GM19467 (cell line): ENCODE measurements around the gene KIAA1671.

Source experiments
- ATAC-seq: cut with Tn5 transposase; IDR thresholded peaks from one replicate; pipeline ENCODE4 v1.9.1; 2021; ENCODE audit warnings: mild to moderate bottlenecking, moderate library complexity; ENCODE audit not compliant: unreplicated experiment

The KIAA1671 gene

DNA sequence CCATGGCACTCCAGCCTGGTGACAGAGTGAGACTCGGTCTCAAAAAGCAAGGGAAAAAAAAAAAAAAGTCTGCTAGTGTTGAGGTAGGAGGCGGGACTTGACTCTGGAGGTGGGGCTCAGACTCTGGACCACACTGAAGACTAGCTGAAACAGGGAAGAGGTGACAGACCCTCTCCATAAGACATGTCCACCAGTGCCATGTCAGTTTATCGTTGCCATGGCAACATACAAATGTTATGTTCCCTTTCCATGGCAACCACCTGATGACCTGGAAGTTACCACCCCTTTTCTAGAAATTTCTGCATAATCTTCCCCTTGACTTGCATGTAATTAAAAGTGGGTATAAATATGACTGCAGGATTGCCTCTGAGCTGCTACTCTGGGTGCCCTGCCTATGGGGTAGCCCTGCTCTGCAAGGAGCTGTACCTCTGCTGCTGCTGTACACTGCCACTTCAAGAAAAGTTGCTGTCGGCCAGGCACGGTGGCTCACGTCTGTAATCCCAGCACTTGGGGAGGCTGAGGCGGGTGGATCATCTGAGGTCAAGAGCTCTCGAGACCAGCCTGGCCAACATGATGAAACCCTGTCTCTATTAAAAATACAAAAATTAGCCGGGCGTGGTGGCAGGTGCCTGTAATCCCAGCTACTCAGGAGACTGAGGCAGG lies 55.1 kb downstream of the KIAA1671 start:
- no peak for ATAC-seq

DNA sequence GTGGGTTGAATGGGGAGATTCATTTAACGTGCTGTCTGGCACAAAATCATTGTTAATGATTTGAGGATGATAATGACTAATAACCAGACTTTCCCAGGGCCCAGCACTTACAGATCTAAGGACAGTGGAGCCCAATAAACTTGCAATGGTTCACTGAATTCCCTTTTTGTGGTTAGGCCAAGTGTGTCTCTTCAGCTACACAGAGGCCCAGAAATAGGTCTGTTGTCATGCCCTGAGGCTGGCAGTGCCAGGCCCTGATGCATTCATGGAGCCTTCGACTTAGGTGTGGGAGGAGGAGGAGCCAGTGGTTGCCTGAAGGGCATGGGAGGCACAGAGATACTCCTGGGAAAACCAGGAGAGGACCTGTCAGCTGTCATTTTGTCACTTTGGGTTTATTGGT lies 56.1 kb downstream of the KIAA1671 start:
- ATAC-seq = no peak

DNA sequence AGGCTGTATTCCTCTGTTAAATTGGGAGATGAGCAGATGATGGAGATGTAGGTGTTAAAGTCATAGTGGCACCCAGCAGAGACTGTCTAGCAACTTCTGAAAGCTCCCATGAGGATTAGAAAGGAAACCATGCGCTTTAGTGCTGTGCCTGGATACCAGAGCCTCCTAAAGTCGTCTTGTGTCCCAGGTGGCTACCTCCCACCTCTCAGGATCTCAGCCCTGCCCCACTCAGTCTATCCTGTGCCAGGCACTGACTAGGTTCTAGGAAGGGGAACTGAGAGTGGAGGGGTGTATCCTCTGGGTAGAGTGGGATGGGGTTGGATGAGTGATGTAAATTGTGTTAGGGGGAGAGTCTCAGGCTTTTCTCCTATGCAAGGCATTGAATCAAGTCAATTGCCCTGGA lies 60.2 kb downstream of the KIAA1671 start:
- no peak for ATAC-seq

DNA sequence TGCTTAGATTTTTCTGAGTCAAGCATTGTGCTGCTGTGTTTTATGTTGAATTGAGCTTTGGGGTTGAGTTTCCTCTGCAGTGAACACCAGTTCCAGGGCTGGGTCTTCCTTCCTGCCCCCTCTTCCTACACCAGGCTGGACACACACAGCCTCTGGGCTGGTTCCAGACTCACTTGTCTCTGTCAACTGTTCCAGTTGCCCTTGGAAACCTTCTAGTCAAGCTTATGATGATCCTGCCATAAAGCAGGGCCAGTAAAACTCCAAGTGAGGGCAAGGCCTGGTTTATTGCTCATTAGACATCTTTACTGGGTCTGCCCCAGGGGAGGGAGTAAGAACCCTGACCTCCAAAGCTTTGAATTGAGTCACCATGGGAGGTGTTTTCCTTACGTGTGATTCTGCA lies 61.1 kb downstream of the KIAA1671 start:
- no peak for ATAC-seq

DNA sequence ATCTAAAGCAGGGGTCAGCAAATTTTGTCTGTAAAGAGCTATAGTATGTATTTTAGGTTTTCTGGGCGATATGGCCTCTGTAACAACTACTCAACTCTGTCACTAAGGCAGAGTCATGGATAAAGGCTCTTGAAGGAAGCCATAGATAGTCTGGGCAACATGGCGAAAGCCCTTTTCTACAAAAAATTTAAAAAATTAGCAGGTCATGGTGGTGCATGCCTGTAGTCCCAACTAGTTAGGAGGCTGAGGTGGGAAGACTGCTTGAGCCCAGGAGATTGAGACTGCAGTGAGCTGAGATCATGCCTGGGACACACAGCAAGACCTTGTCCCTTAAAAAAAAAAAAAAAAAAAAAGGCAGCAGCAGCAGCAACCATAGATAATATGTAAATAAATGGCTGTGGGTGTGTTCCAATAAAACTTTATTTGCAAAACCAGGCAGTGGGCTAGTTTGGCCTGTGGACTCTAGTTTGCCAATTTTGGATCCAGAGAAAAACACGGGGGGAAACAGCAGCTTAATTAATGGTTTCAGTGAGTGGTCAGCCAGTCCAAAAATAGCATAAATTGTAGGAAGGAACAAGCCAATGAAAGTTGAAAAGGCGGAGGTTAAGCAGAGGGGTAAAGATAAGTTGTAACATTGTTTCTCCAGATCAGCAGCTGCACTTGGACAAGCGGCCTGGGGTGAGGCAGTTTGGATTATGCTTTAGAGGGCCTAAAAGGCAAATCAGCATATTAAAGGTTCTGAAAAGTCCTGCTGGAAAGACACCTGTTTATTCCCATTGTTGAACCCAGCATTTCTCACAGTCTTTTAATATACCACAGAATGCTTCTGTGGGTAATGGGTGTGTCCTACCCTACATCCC lies 62.6 kb downstream of the KIAA1671 start:
- no peak for ATAC-seq

DNA sequence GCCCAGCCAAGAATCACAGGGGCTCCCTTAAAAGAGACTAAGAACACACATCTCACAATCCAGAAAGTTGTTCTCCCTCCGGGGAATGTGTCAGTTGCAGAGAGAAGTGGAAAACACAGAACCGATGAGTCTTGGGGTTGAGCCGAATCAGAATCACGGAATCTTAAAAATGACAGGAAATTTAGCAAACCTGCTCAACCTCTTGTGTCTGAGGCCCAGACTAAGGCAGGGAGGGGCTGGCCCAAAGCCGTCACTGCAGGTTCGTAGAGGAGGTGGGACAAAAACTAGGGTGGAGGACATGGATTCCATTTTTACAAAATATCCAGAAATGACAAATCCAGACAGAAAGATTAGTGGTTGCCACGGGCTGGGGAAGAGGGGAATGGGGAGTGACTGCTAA lies 63.8 kb downstream of the KIAA1671 start:
- no peak for ATAC-seq

DNA sequence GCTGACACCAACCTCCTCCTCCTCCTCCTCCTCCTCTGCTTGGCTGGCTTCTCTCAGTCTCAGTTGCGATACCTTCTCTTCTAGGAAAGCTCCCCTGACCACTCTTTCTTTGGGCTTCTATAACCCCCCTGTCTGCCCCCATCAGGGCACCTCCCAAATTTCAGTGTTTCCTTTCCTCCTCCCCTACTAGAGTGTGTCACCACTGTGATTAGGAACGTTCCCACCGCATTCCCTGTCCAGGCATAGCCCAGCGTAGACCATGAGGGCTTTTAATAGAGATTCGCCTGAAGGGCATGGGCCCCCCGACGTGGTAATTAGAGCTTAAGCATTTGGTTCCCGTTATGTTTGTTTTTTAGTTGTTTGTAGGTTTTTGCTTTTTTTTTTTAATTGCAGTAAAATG lies 65.5 kb downstream of the KIAA1671 start:
- ATAC-seq = no peak

DNA sequence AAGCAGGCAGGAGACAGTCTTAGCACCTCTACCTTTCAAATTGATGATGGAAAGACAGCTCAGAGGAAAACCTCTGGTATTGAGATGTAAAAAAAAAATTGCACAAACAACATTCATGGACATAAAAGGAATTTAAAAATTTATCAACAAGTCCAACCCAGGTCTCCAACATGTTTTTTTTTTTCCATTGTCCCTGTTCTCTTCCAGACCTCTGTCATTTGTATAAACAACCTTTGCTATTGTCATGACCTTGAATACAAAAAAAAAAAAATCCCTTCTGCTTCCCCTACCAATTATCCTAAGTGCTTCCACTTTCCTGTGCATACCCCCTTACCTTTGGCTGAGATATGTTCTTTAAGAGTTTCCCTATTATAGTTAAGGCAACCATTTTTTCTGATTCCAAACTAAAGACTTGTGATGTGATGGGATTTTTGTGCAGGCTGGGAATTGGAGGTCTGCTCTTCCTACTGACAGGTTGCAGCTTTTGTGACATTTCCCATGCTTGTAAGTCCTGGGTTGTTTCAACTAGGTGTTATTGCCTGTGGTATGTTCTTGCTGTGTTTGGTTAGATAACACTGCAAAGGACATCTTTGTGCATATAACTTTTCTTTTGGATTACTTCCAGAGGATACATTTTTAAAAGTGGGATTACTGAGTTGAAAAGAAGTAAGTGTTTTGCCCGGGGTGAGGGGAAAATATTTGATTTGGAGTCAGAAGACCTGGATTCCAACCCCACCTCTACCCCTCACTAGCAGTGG lies 67.1 kb downstream of the KIAA1671 start:
- no peak for ATAC-seq

DNA sequence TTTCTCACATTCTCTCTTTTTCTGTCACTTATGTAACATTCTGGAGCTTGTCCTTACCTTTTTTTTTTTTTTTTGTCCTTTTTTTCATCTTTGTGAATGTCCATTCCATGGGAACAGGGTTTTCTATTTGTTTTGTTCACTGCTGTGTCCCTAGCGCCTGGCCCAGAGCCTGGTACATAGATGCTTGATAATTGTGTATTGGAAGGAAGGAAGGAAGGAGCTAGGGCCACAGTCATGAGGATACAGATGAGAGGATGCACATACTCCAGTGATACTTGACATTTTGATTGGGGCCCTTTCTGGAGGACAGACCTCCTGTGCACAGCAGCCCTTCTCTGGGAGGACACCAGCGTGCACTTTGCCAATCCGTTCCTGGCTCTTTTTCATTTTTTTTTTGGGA lies 68.9 kb downstream of the KIAA1671 start:
- no peak for ATAC-seq

DNA sequence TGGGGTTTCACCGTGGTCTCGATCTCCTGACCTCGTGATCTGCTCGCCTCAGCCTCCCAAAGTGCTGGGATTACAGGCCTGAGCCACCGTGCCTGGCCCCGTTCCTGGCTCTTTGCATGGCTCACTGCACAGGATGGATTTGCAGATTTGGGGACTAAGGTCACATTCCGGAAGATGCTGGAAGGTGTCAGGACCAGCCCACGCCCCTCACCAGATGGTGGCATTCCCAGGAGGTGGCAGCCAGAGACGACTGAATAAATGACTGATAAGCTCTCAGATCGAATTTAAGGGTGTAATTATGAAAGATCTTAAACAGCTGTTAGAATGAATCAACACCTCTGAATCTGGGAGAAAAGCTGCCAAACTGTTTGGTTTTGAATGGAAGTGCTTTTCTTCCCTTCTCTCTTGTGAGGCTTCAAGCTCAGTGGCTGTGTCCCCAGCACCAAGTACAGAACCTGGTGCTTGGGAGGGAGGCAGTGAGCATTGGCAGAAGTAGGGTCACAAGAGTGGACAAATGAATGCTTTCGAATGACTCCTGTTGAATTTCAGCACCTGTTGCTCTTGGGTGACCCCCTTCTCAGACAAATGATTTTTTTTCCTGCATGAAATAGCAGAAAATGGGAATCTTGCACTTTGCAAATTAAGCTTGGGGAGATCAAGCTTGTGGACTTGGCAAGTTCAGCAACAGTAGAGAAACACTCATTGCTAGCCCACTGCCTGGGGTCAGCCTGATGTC lies 69.6 kb downstream of the KIAA1671 start:
- no peak for ATAC-seq

DNA sequence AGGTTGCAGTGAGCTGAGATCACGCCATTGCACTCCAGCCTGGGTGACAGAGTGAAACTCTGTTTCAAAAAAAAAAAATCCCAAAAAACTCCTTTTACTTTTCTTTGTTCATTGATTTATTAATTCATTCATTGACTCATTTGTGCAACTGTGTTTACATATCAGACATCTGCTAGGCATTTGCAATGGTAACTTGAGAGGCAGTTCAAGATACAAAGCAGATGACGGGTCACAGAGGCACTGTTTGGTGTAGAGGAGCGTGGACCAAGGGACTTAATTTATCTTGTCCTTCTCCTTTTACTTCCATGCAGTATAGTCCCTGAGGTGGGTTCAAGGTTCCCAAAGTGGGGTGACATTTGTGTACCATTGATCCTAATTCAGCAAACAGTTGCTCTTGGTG lies 71.4 kb downstream of the KIAA1671 start:
- ATAC-seq = no peak

DNA sequence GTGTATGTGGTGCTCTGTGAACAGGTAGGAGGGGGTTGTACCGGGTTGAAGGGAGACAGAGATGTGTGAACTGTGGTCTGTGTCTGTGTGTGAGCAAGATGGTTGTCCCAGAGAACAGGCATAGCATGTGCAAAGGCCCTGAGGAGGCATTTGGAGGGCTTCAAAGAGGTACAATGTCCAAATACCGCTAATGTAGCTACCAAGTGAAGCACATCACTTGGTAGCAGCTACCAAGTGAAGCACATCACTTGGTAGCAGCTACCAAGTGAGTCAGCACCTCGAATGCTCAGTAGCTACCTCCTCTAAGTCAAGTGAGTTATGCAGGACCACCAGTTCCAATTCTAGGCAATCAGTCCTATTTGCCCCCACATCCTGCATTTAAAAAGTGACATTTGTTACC lies 72.4 kb downstream of the KIAA1671 start:
- no peak for ATAC-seq

DNA sequence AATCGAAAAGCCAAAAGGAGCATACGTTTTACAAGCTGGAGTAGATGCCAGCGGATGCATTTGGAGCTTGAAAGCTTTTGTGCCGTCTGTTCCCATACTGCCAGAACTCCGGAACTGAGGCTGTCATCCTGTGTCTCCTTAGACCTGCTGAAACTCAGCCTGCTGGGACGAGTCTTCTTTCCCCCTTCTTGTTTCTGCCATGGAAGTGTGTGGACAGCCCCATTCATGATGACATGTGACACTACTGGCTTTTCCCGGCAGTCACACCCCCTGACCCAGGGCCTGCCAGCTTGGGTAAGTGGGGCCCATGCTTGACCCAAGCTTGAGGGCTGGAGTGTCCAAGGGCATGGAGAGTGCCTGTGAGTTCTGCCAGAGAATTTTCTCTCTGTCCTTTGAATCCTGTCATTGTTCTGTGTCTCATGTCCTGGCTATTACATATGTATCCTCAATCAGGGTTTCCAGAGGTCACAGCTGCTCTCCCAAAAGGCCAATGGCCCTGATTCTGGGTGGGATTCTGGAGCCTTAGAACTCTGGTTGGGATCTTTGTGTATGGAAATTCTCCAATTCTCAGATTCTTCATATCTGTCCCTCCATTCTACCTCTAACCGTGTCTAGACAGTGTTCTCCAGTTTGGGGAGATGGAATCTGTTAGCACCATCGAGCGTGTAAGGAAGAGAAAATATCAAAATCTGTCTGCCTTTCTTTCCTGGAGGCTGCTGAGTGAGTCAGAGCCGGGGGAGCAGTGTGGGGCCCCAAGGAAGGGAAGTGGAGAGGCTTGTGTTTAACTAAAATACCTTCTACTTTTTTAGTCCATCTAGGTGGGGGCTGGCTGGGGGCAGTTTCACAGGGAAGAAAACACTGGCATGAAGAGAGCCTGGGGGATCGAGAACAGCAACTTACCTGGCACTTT lies 73.2 kb downstream of the KIAA1671 start:
- ATAC-seq = no peak

DNA sequence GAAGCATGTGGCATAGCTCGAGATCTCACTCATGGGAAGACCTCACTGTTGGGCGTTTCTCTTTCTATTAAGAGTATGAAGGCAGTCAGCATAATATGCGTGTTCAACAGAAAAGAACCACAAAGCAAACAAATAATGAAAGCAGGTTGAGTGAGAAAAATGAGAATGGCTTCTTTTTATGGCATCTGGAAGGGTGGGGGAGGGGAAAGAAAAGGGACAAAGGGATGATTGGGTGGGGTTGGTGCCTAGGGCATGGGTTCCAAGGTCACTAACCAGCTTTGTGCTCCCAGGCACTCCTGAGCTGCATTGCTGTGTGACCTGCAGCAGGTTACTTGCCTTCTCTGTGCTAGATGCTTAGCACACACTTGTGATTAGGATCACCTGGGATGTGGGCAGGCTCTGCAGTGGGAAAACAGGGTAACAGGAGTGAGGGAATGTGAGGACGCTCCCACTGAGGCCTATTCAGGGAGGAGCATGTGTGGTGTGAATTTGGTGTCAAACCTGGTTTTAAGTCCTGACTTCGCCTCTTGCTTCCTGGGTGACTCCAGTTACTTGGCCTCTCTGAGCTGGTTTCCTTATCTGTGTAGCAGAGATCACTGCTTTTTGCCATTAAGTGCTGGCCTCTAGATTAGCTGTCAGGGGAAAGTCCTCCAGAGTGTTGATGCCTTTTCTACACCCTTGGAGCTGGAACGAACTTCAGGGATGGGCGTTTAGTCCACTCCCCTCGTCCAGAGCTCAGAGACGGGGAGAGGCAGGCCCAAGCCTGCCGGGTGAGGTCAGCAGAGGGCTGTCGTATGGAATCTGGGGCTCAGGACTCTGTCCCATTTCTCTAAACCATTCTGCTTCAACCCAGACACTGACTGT lies 74.8 kb downstream of the KIAA1671 start:
- no peak for ATAC-seq

DNA sequence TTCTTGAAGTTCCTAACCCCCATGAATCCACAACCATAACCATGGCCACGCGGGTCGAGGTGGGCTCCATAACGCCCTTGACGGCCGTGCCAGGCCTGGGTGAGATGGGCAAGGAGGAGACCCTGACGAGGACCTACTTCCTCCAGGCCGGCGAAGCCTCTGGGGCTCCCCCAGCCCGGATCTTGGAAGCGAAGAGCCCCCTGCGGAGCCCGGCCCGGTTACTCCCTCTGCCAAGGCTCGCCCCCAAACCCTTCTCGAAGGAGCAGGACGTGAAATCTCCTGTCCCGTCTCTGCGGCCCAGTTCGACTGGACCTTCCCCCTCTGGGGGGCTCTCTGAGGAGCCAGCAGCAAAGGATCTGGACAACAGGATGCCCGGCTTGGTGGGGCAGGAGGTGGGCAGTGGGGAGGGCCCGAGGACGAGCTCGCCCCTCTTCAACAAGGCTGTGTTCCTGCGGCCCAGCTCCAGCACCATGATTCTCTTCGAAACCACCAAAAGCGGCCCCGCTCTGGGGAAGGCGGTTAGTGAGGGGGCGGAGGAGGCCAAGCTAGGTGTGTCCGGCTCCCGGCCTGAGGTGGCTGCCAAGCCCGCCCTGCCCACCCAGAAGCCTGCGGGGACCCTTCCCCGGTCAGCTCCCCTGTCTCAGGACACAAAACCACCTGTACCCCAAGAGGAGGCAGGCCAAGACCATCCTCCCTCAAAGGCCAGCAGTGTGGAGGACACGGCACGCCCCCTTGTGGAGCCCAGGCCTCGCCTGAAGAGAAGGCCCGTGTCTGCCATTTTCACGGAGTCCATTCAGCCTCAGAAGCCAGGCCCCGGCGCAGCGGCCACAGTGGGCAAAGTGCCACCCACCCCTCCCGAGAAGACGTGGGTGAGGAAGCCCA lies 75.7 kb downstream of the KIAA1671 start:
- ATAC-seq = no peak

DNA sequence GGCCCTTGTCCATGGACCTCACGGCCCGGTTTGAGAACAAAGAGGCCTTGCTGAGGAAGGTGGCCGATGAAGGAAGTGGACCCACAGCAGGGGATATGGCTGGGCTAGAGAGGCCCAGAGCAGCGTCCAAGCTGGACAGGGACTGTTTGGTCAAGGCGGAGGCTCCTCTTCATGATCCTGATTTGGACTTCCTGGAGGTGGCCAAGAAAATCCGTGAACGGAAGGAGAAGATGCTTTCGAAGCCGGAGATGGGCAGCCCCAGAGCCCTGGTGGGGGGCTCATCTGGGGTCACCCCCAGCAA lies 76.3 kb downstream of the KIAA1671 start:
- ATAC-seq = no peak

DNA sequence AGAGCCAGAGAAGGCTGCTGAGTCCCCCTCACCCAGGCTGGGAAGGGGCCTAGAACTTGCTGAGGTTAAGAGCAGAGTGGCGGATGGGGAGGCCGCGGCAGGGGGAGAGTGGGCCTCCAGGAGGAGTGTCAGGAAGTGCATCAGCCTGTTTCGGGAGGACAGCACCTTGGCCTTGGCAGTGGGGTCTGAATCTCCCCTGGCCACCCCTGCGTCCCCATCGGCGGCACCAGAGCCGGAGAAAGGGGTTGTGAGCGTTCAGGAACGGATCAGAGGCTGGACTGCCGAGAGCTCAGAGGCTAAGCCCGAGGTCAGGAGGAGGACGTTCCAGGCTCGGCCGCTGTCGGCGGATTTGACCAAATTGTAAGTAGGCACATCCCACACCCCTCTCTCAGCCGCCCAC lies 76.7 kb downstream of the KIAA1671 start:
- ATAC-seq = no peak

DNA sequence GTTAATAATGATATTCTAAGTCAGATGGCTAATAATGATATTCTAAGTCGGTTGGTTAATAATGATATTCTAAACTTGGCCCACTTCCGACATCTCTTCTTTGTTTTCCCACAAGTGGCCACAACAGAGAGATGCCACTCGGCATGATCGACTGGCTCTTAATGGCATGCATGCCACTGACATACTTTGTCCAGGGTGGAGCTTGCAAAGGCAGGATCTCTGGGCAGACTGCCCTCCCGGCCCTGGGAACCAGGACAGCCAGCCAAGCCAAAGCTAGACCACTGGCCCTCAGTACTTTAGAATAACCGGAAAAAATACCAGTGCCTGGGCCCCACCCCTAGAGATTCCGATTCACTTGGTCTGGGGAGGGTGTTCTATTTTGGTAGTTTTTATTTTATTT lies 78.1 kb downstream of the KIAA1671 start:
- no peak for ATAC-seq
